Ascending aorta (tissue), 2 donors: Measurements from ENCODE around the gene RSPH3. TPM values are rescaled to one million over a fixed set of nuclear protein-coding genes. Genes with fewer than 3 reads are reported as not detected.

Experiments used
- DNase-seq, 2 donors: peaks; one replicate each; pipeline ENCODE4 v3.0.0-alpha.2; 2019; ENCODE audit warnings: low spot score in 2 of 2
- H3K27ac ChIP-seq, 2 donors: fragments of 200-600 bp; sonication (generic); one replicate each; pipeline ENCODE4 v1.5.1; 2016 to 2017; ENCODE audit warnings: mild to moderate bottlenecking in 1 of 2
- H3K27me3 ChIP-seq: fragments of 200-600 bp; sonication (generic); one replicate; pipeline ENCODE4 v1.5.1; 2017
- H3K36me3 ChIP-seq, 2 donors: fragments of 200-600 bp; sonication (generic); one replicate each; pipeline ENCODE4 v1.5.1; 2016
- H3K4me1 ChIP-seq, 2 donors: fragments of 200-600 bp; sonication (generic); one replicate each; pipeline ENCODE4 v1.5.1; 2016 to 2017; ENCODE audit warnings: mild to moderate bottlenecking in 1 of 2
- H3K4me3 ChIP-seq, 2 donors: fragments of 200-600 bp; sonication (generic); one replicate each; pipeline ENCODE4 v1.5.1; 2016 to 2017; ENCODE audit warnings: mild to moderate bottlenecking in 1 of 2
- H3K9me3 ChIP-seq, 2 donors: fragments of 200-600 bp; sonication (generic); one replicate each; pipeline ENCODE4 v1.5.1; 2016
- intact Hi-C: fragments of 100-400 bp; cut with DNase I; formaldehyde crosslinking; loops from one replicate; pipeline ENCODE4 v1.15.1; 2023
- total RNA-seq: library from RNA; depleted of rRNA; stranded (reverse); fragments of >200 nt; gene quantifications from one replicate; pipeline ENCODE4 v1.1.0, GENCODE V29; 2016
- TF ChIP-seq, protein P1 (sequence below), 3 experiments: fragments of 200-600 bp in 2 of 3; fragments of 450-650 bp in 1 of 3; sonication (generic) in 2 of 3; IDR thresholded peaks; one replicate each; pipeline ENCODE4 v1.5.1; 2016 to 2019; ENCODE audit warnings: antibody characterized with exemption in 3 of 3, mild to moderate bottlenecking in 1 of 3, moderate library complexity in 1 of 3

The RSPH3 gene
- total RNA-seq, 1 donor from 2014 or later = 8.8 TPM

DNA sequence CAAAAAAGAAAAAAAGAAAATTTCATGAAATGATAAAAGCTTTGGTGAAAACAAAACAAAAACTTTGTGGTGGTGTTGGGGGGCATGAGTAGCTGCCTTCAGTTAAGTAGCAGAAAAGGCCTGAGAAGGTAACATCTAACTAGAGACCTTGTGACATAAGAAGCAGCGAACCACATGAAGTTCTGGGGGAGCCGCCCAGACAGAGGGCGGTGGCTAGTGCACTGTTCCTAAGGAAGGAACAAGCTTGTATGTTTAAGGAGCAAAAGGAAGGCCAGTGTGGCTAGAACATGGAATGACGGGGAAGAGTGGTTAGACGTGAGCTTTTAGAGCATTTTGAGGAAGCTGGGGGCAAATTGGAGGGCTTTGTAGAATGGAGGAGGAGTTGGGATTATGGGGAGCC lies 7.5 kb upstream of the RSPH3 start:
- no peaks in the 10 kb centered on the region for H3K4me1 ChIP-seq
- H3K9me3 ChIP-seq = no peaks in the 10 kb centered on the region
- TF ChIP-seq, protein P1, sequence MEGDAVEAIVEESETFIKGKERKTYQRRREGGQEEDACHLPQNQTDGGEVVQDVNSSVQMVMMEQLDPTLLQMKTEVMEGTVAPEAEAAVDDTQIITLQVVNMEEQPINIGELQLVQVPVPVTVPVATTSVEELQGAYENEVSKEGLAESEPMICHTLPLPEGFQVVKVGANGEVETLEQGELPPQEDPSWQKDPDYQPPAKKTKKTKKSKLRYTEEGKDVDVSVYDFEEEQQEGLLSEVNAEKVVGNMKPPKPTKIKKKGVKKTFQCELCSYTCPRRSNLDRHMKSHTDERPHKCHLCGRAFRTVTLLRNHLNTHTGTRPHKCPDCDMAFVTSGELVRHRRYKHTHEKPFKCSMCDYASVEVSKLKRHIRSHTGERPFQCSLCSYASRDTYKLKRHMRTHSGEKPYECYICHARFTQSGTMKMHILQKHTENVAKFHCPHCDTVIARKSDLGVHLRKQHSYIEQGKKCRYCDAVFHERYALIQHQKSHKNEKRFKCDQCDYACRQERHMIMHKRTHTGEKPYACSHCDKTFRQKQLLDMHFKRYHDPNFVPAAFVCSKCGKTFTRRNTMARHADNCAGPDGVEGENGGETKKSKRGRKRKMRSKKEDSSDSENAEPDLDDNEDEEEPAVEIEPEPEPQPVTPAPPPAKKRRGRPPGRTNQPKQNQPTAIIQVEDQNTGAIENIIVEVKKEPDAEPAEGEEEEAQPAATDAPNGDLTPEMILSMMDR (IDR thresholded peaks at IDR 0.05) = no peak
- intact Hi-C loops = no loop called here
- H3K4me3 ChIP-seq = no peak overlapping the region
- H3K27ac ChIP-seq = no peak overlapping the region
- H3K27me3 ChIP-seq = no peaks in the 10 kb centered on the region
- H3K36me3 ChIP-seq = no peaks in the 10 kb centered on the region
- no peak for DNase-seq

DNA sequence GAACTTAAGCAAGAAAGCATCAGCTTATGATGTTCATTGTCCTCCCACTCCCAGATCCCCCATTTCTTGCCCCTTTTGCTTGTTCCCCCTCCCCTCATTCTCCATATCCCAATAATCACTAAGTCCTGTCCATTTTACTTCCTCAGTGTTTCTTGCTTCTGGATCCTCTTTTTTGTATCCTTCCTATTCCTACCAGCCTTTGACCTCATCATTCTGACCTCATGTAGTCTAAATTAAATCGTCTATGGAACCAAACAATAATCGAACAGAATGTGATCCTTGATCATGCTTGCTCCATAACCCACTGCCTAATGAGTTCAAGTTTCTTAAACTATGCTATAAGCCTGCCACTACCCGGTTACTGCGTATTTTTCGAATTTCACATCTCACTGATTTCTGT lies 5.4 kb upstream of the RSPH3 start:
- no peaks in the 10 kb centered on the region for H3K27me3 ChIP-seq
- no peak for DNase-seq
- H3K27ac ChIP-seq = no peak overlapping the region
- TF ChIP-seq, protein P1 (IDR thresholded peaks at IDR 0.05) = no peak
- H3K36me3 ChIP-seq = no peaks in the 10 kb centered on the region
- H3K4me1 ChIP-seq = peaks cover 0 to 2% of the 10 kb centered on the region in 2 donors
- intact Hi-C loops = no loop called here
- no peak overlapping the region for H3K4me3 ChIP-seq
- H3K9me3 ChIP-seq = no peaks in the 10 kb centered on the region

DNA sequence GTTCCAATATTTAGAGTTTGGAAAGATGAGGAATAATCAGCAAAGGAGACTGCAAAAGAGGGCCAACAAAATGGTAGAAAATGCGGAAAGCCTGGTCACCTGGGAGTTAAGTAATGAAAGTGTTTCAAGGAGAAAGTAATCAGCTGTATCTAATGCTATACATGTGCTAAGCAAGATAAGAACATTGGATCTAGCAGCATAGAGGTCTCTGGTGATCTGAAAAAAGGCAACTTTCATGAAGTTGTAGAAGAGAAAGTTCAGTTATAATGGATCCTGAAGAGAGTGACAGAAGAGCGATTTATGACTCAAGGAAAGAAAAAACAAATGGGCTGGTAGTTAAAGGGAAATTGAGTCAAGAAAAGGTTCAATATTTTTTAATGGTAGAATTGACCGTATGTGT lies 4.6 kb upstream of the RSPH3 start:
- intact Hi-C loops = loop anchor here (5.0 kb wide), 1 partner anchor 187 kb away; the partner anchor contains the start of gene EZR
- Histone ChIP-seq H3K9me3 (no peaks in the 10 kb centered on the region), H3K27me3 (no peaks in the 10 kb centered on the region), H3K27ac (no peak overlapping the region), H3K4me1 (peaks cover 0 to 2% of the 10 kb centered on the region in 2 donors), H3K4me3 (no peak overlapping the region), H3K36me3 (no peaks in the 10 kb centered on the region)
- TF ChIP-seq, protein P1 (IDR thresholded peaks at IDR 0.05) = no peak
- DNase-seq = no peak

DNA sequence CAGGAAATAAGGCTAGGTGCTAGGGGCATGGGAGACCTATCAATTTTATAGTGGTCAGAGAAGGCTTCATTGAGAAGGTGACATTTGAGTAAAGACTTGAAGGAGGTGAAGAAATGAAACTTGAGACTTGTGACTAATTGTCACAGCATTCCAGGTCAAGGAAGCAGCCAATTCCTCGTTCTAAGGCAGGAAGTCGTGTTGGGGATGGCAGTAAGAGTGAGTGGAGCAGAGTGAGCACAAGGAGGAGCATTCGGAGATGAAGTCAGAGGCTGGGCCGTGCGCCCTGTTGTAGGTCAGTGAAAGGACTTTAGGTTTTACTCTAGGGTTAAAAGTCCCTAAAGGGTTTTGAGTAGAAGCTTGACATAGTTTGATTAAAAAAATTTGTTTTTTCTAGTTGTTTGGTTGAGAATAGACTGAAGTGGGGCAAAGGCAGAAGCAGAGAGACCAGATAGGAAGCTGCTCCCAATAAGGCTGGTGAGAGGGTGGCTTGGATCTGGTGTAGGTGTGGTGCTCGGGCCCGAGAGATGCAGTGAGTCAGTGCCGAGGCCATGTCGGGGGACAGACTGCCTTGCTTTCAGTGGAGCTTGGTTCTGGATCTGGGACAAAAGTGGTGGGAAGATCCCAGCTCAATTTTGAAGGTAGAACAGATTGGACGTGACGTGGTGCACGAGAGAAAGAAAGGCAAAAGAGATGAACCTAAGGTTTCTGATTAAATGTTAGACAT lies 2.6 kb upstream of the RSPH3 start:
- no peak for DNase-seq
- Histone ChIP-seq H3K36me3 (no peaks in the 10 kb centered on the region), H3K27me3 (no peaks in the 10 kb centered on the region), H3K27ac (no peak overlapping the region), H3K4me1 (peaks cover 0 to 2% of the 10 kb centered on the region in 2 donors), H3K9me3 (no peaks in the 10 kb centered on the region), H3K4me3 (no peak overlapping the region)
- TF ChIP-seq, protein P1 (IDR thresholded peaks at IDR 0.05) = no peak
- intact Hi-C loops = loop anchor here (5.0 kb wide), 1 partner anchor 185 kb away; the partner anchor contains the start of gene EZR

DNA sequence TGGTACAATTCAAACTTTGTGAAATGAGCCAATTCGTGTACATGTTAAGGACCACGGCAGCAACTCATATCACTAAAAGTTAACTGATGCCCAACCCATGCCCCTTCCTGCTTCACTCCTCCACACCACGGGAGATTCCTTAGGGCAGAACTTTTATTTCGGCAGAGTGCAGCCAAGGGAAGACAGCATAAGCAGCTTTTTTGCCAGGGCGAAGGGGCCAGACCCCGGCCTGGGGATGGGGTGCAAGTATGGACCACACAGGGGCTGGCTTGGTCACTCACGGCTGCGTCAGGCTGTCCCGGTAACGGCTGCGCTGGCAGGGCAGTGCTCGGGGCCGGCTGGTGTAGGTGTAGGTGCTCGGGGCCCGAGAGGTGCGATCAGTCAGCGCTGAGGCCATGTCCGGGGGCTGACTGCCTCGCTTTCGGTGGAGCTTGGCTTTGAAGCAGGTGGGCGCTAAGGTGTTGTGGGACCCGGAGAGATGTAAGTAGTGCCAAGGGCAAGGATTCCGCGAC lies 792 bp downstream of the RSPH3 start:
- H3K4me3 ChIP-seq = peak overlapping the region; percentile 66 to 83
- TF ChIP-seq, protein P1 (IDR thresholded peaks at IDR 0.05) = no peak
- H3K36me3 ChIP-seq = no peaks in the 10 kb centered on the region
- H3K4me1 ChIP-seq = peaks cover 0 to 2% of the 10 kb centered on the region in 2 donors
- intact Hi-C loops = loop anchor here (5.0 kb wide), 1 partner anchor 292 kb away; no protein-coding TSS in a partner anchor
- H3K27ac ChIP-seq = peak overlapping the region; percentile 57 to 61
- H3K9me3 ChIP-seq = no peaks in the 10 kb centered on the region
- H3K27me3 ChIP-seq = no peaks in the 10 kb centered on the region
- DNase-seq = no peak
